Stimulated activated naive CD8-positive, alpha-beta T cell treated with anti-CD3 and anti-CD28 coated beads, Interleukin-15, Interleukin-2, amounts not matched to agents 100 U/mL and 50 U/mL, for 24 hours (primary cell): ENCODE results near the gene CD3G.
A peak's percentile ranks its signal among the peaks of the same experiment; 100 is the strongest.

Experiments
- ATAC-seq: fragments of 150-1000 bp; cut with Tn5 transposase; one replicate; pipeline ENCODE4 v1.10.0; 2021
- DNase-seq: peaks from one replicate; pipeline ENCODE4 v3.0.0; 2021

Gene CD3G

DNA sequence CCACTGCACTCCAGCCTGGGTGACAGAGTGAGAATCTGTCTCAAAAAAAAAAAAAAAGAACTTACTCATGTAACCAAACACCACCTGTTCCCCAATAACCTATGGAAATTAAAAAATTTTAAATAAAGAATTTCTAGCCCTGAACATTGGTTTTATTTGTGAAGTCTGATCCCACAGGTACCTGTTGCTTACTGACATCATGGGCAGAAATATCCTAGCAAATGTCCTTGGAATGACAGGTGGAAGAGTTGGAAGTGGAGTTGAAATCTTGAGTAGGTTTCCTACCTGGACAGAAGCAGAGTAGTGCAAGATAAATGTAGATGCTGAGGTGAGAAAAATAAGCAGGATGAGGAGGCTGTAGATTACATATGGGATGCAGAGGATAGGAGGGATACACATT lies 18.9 kb upstream of the CD3G start:
- no peak for ATAC-seq
- no peak for DNase-seq

DNA sequence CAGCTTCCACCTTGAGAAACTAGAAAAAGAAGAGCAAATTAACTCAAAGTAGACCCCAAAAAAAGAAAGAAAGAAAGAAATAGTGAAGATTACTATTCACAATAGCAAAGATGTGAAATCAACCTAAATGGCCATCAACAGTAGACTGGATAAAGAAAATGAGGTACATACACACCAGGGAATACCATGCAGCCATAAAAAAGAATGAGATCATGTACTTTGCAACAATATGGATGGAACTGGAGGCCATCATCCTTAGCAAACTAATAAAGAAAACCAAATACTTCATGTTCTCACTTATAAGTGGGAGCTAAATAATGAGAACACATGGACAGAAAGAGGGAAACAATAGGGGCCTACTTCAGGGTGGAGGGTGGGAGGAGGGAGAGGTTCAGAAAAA lies 15.4 kb upstream of the CD3G start:
- ATAC-seq: no peak
- no peak for DNase-seq

DNA sequence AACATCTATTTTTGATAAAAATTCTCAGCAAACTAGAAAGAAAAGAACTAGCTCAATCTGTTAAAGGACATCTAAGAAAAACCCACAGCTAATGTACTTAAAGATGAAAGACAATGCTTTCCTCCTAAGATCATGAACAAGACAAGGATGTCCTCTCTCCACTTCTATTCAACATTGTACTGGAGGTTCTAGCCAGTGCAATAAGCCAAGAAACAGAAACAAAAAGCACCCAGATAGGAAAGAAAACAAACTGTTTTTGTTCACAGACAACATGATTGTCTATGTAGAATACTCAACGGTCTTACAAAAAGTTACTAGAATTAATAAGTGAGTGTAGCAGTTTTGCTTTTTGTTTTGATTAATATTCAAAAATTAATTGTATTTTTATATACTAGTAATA lies 9.4 kb upstream of the CD3G start:
- no peak for ATAC-seq
- DNase-seq: no peak

DNA sequence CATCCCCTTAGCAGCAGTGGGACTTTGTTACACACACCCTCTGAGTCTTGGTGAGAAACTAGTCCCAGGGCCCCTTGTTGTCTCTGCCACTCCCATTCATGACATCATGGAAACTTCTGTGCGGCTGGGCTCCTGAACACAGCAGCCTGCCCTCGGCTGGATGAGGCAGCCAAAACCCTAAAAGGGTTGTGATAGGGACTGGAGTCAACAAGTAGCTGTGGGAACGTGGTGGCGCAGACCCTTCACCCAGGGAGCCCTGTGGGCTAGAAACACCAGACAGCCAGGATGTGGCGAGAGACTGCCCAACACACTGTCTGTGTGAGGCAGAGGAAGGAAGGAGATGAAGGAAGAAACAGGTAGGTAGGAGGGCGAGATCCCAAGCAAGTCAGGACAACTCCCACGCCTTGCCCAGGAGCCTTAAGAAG lies 5.5 kb upstream of the CD3G start:
- peak; percentile 73 for ATAC-seq

DNA sequence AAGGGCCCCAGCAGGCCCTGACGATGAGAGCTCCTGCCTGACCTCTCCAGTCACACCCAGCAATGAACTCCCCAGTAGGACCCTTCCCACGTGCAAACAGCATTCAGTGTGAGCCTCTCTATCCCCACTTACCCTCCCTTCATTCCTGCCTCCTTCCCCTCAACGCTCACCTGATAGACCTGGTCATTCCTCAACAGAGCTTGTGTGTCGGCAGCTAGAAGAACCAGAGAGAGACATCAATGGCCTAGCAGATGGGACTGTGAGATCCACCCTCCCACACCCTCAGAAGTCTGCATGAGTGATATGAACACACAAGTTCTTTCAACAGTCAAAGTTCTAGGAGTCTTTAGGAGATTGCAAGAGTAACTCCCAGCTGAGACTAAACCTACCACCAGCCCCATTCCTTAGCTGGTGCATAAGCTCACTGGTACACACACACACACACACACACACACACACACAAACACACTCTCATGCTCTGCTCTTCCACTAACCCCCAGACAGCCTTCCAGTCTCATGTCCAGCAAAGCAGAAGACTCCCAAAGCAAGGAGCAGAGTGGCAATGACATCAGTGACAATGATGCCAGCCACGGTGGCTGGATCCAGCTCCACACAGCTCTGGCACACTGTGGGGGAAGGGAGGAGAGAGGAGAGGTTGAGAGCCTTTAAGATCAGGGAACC lies 4.7 kb upstream of the CD3G start:
- ATAC-seq: no peak

More for the DNA sequence above, 5.5 kb upstream of the CD3G start:
- DNase-seq: peak; percentile 88

DNA sequence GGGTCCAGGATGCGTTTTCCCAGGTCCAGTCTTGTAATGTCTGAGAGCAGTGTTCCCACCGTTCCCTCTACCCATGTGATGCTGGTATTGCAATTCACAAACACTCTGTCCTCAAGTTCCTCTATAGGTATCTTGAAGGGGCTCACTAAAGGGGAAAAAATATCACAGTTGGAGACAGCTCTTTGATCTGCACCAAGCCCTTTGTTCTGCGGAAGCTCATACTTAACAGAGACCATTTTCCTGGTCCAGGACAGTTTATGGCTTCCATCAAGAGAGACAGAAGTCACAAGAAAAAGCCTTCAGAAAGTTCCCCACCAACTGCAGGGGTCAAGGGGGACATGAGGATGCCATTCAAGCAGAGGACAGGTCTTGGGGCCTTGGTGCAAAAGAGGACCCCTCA lies 3.7 kb upstream of the CD3G start:
- DNase-seq (no peak), ATAC-seq (no peak)

More for the DNA sequence above, 4.7 kb upstream of the CD3G start:
- no peak for DNase-seq

DNA sequence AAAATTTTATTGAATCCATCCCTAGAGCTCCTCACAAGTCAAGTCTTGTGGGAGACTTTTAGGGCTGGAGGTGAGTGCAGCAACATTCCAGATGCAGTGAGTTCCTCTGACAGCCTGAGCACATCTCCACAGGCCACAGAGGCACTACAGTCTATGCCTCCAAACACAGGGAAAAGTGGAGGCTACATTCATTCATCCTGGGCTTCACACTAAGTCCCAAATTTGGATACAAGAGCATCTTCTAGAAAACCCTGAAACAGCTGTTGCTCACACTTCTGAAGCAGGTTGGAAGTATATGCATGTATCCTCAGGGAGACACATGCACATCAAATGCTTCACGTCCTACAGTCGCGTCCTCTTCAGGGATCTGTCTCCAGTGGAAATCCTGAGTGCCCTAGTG lies 2.9 kb upstream of the CD3G start:
- DNase-seq (no peak), ATAC-seq (no peak)

DNA sequence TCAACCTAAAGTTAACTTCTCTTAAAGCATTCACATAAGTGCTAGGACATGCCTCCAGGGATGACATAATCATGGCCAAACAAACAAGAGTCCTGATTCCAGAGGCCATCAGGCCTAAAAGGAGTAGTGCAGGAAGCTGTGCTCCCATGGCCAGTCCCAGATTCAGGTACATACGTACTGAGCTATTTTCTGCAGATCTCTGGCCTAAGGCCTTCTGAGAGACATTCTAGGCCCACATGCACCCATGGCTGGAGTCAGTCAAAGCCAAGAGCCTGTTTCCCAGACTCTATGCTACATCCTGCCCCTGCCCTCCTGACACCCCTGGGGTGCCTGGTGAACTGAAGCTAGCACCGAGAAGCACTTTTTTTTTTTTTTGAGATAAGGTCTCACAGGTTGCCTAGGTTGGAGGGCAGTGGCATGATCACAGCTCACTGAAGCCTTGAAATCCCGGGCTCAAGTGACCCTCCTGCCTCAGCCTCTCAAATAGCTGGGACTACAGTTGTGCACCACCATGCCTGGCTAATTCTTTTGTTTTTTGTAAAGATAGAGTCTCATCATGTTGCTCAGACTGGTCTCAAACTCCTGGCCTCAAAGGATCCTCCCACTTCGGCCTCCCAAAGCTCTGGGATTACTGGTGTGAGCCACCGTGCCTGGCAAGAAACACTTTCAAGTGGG lies 2.2 kb upstream of the CD3G start:
- DNase-seq (no peak), ATAC-seq (no peak)

DNA sequence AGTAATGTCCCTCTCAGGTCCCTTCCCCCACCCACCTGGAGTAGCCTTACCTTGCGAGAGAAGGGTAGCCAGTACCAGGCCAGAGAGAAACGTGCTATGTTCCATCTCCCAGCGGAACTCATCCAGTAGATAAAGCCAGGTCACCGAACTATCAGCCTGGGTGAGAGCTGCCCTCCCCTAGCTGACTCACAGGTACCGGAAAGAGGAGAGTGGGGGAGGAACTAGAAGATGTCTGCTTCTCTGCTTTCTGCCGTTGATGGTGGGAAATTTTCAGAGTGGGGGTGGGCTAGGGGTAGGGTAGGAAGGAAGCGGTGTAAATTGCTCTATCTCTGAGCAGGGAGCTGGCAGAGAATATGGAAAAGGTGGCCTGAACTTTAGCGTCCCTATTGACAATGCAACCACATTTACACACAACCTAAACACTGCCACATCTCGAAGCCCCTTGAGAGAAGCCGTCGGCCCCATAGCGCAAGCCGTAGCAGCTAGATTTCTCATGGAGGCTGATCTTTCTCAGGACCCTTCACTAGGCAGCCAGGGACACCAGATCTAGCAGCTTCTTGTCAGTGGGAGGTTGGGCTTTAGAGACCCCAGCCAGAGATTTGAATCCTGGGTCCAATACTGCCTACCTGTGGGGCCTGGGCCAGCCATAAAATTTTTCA lies 1.5 kb upstream of the CD3G start, which contains the start of gene CD3D:
Gene CD3D, minus strand, starts transcription at position 203 of the 659 bp plus-strand sequence. Its CDS starts 98 bp downstream, at position 105.
- DNase-seq (peak; percentile 68), ATAC-seq (peak; percentile 60)

DNA sequence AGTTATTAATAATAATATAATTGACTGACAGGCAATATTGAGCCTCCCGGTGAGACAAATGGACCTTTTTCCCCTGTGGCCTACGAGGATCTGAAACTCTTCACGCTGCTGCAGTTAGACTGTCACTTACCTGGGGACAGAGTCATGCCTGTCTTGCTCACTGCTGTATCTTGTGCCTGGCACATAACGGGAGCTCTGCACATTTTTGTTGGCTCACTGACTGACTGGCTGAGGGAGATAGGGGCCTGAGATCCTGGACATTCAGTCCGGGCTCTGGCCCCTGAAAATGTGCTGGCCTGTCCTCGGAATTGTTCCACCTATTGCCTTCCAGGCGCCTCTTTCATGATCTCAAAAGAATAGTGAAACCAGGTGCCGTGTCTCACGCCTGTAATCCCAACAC lies 896 bp upstream of the CD3G start:
- ATAC-seq (peak; percentile 13), DNase-seq (no peak)

DNA sequence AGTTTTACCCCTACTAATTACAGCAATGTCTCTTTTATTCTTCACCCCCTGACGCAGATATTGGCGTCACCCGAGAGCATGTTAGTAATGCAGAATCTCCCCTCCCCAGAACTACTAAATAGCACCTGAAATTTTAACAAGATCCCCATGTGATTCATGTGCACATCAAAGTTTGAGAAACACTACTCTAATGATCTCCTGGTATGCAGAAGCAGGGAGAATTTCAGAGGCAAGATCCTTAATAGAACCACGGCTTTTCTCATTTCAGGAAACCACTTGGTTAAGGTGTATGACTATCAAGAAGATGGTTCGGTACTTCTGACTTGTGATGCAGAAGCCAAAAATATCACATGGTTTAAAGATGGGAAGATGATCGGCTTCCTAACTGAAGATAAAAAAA lies 5.3 kb downstream of the CD3G start:
- no peak for ATAC-seq
- no peak for DNase-seq

DNA sequence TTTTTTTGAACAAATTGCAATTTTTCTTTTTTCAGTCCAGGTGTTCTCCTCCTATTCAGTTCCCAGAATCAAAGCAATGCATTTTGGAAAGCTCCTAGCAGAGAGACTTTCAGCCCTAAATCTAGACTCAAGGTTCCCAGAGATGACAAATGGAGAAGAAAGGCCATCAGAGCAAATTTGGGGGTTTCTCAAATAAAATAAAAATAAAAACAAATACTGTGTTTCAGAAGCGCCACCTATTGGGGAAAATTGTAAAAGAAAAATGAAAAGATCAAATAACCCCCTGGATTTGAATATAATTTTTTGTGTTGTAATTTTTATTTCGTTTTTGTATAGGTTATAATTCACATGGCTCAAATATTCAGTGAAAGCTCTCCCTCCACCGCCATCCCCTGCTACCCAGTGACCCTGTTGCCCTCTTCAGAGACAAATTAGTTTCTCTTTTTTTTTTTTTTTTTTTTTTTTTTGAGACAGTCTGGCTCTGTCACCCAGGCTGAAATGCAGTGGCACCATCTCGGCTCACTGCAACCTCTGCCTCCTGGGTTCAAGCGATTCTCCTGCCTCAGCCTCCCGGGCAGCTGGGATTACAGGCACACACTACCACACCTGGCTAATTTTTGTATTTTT lies 9.1 kb downstream of the CD3G start:
- DNase-seq (no peak), ATAC-seq (no peak)

DNA sequence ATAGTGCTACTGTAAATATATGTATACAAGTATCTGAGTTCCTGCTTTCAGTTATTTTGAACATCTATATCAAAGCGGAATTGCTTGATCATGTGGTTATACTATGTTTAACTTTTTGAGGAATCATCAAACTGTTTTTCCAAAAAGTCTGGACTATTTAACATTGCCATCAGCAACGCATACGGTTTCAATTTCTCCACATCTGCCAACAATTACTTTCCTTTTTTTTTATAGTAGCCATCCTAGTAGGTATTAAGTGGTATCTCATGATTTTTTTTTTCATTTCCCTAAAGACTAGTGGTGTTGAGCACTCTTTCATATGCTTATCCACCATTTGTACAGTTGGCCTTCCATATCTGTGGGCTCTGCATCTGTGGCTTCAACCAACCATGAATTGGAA lies 13.9 kb downstream of the CD3G start:
- DNase-seq: no peak
- ATAC-seq: no peak

DNA sequence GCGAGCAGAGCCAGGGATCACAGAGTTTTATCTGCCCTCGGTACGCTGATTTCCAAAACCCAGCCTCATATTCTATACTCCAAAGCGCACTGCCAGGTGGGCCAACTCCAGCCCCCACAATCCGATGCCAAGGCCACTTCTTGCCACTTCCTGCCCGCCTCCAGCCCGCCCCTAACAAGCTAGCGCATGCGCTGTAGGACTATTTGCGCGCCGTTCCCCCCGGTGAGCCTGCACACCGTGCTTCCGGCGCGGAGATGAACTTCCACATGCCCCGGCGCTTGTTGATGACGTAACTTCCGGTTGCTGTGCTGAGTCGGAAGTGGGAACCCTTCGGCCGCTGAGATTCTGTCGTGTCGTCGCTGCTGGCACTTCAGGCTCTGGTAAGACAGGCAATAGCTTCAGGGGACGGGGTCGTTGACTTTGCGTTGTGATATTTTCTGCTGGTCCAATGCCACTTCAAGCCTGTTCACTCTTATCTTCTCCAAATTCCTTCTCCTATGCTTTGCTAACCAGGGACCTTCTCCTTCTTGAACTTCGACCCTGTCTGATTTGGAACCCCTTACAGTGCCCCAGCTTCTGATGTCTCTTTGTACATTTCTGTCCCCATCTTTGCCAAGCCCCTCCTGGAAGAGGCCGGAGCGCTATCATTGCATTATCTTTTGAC lies 15.3 kb downstream of the CD3G start, which contains the start of gene UBE4A:
Gene UBE4A, plus strand, starts transcription at position 306 of the 664 bp plus-strand sequence. CDS start 5,481 bp downstream, outside the sequence.
- peak; percentile 99 for DNase-seq
- peak; percentile 96 for ATAC-seq

DNA sequence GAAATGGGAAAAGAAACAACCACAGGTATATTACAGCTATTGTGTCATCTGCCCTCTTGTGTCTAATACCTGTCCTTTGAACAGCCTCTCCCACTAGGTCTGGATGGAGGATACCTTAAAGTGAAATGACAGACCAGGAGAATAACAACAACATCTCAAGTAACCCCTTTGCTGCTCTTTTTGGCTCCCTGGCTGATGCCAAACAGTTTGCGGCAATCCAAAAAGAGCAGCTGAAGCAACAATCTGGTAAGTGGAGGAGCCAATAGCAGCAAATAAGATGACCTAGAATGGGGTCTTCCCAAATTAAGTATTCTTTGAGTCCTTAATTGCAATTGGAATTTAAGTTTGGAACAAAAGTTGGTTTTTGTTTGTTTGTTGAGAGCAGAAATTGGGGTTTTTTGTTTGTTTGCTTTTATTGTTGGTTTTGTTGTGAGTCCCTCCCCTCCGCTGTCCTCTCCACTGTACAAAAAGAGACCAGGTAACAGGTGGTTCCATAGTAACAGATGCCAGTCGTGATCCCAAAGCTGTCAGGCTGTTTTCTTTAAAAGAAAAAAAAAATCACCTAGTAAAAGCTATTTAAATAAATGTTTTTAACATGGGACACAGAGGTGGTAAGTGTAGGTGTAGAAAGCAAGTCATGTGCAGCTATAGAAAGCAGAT lies 20.9 kb downstream of the CD3G start:
- ATAC-seq: no peak

DNA sequence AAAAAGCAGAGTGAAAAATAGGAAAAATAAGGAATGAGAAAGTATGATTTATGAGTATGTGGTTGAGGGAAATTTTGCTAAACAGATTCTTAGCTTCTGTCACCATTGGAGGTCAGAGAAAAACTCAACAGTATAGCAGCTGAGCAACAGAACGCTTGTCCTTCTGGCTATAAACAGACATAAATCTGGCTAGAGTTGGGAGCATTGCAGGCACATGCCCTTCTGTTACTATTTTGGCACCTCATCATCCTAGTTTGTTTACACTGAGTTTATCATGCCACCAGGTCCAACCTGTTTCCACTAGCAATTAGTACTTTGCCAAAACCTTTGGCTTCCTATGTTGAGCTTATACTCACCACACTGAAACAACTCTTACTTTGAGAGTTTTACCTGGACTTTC lies 22.1 kb downstream of the CD3G start:
- ATAC-seq: no peak
- no peak for DNase-seq

More for the DNA sequence above, 20.9 kb downstream of the CD3G start:
- no peak for DNase-seq

DNA sequence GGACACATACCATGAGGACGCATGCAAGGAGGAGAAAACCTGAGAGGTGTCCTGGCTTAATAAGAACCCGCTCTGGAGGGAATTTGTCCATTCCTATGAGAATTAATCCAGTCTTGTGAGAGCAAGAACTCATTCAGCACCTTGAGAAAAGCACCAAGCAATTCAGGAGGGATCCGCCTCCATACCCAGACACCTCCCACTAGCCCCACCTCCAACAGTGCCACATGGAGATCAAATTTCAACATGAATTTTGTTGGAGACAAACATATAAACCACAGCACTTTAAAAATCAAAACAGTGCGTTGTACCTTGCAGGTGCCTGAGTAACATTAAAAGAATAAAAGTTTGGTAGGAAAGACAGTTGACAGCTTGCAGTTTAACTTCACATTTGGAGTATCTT lies 26.6 kb downstream of the CD3G start:
- no peak for ATAC-seq
- DNase-seq: no peak

DNA sequence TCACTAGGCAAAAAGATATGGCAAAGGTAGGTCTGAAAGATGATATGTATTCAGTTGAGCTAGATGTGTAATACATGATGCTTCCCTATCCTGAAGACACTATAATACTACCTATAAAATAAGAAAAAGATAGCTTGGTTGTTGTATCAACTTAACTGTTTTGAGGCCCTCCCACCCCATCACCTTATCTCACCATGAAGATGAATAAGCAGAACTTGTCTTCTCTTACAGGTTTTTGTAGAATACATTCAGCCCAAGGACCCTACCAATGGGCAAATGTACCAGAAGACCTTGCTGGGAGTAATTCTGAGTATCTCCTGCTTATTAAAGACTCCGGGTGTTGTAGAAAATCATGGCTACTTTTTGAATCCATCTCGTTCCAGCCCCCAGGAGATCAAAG lies 29.1 kb downstream of the CD3G start:
- ATAC-seq: no peak
- no peak for DNase-seq

DNA sequence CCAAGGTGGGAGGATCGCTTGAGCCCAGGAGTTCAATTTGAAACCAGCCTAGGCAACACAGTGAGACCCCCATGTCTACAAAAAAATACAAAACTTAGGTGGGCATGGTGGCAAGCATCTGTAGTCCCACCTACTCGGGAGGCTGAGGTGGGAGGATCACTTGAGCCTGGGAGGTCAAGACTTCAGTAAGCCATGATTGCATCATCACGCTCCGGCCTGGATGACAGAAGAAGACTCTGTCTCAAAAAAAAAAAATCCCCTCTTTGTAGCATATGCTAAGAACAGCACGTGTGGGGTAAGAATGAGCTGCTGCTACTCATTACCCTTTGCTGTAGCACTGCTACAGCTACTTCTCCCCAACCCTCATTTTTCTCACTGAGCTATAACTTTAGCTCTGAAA lies 29.7 kb downstream of the CD3G start:
- ATAC-seq (no peak), DNase-seq (no peak)

DNA sequence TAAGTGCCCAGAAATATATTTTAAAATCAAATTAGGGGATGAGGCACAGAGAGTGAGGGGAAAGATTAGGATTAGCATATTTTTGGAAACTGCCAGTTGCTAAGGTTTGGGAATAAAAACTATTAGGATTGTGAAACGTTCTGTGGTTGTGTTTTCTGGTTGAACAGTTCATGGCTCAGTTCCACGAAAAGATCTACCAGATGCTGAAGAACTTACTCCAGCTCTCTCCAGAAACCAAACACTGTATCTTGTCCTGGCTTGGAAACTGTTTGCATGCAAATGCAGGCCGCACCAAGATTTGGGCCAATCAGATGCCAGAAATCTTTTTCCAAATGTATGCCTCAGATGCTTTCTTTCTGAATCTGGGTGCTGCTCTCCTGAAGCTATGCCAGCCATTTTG lies 30.6 kb downstream of the CD3G start:
- DNase-seq: no peak
- ATAC-seq: no peak

DNA sequence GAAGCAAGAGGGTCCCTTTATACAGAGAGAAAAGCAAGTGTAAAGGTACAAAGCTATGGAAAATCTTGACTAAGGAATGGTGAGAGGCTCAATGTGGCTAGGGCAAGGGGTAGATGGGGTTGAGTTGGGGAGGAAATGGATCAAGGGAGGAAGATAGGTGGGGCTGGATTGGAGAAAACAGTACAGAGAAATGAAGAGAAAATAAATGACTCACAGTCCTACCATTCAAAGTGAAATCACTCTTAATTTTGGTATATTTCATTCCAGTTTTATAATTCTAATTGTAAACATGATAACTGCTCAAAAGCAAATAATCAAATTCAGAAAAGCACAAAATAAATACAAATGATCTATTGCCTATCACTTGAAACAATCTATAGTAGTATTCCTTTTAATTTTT lies 31.8 kb downstream of the CD3G start:
- ATAC-seq (no peak), DNase-seq (no peak)

DNA sequence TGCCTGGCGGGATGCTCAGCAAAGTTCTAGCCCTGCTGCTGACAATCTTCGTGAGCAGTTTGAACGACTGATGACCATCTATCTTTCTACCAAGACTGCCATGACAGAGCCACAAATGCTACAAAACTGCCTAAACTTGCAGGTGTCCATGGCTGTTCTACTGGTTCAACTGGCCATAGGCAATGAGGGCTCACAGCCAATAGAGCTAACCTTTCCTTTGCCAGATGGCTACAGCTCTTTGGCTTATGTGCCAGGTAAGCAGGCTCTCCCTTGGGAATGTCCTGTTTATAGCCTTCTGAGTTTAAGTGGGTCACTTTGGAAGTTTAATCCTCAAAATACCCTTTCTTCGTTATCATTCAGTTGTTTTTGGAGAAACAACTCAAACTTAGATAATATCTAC lies 35.4 kb downstream of the CD3G start:
- ATAC-seq (no peak), DNase-seq (no peak)
